DND-41 (cell line): Measurements from ENCODE around the gene ARHGEF17.

ENCODE experiments used
- CTCF ChIP-seq: IDR thresholded peaks from 2 replicates; pipeline ENCODE4 v1.5.1; 2012; ENCODE audit warnings: borderline replicate concordance, low read length, moderate library complexity, mild to moderate bottlenecking; ENCODE audit not compliant: poor library complexity, severe bottlenecking; ENCODE audit errors: extremely low read depth
- EZH2 ChIP-seq: IDR thresholded peaks from 3 replicates; pipeline ENCODE4 v1.6.1; 2012; ENCODE audit warnings: borderline replicate concordance, low read depth, mild to moderate bottlenecking, moderate library complexity, low read length, inconsistent platforms; ENCODE audit not compliant: severe bottlenecking

GRCh38 chr11:73358071-73358470 is 50.0 kb downstream of the ARHGEF17 start:
- TF ChIP-seq EZH2 (no peak), CTCF (no peak)
